ENCODE measurements around the gene POPDC2.

POPDC2 gene

GRCh38 chr3:119632829-119633228, 27.6 kb downstream of the POPDC2 start:
- TF ChIP-seq CTCF (IDR thresholded peaks at IDR 0.05; ENCODE audit: insufficient read depth, low read depth, low read length, missing control alignments), result no peak
- H3K4me3 ChIP-seq (ENCODE audit: low read depth, low read length), result no peak overlapping the region

GRCh38 chr3:119632216-119632615, 28.2 kb downstream of the POPDC2 start:
- no peak overlapping the region for H3K4me3 ChIP-seq (ENCODE audit: low read depth, low read length)
- no peak for TF ChIP-seq CTCF (IDR thresholded peaks at IDR 0.05; ENCODE audit: insufficient read depth, low read depth, low read length, missing control alignments)
- DNase-seq (ENCODE audit: low read depth), result no peak

More at GRCh38 chr3:119632829-119633228, 27.6 kb downstream of the POPDC2 start:
- no peak for DNase-seq (ENCODE audit: low read depth)

- no peak for DNase-seq (ENCODE audit: low read depth)
- no peak overlapping the region for H3K4me3 ChIP-seq (ENCODE audit: low read depth, low read length)
- TF ChIP-seq CTCF (IDR thresholded peaks at IDR 0.05; ENCODE audit: insufficient read depth, low read depth, low read length, missing control alignments), result no peak
Measured at GRCh38 chr3:119631516-119631915, 28.9 kb downstream of the POPDC2 start.

GRCh38 chr3:119630880-119631329, 29.5 kb downstream of the POPDC2 start:
- no peak for DNase-seq (ENCODE audit: low read depth)
- TF ChIP-seq CTCF (IDR thresholded peaks at IDR 0.05; ENCODE audit: insufficient read depth, low read depth, low read length, missing control alignments), result no peak
- no peak overlapping the region for H3K4me3 ChIP-seq (ENCODE audit: low read depth, low read length)

GRCh38 chr3:119630128-119630879, 30.1 kb downstream of the POPDC2 start:
- H3K4me3 ChIP-seq (ENCODE audit: low read depth, low read length), result no peak overlapping the region
- DNase-seq (ENCODE audit: low read depth), result peak; percentile 20
- no peak for TF ChIP-seq CTCF (IDR thresholded peaks at IDR 0.05; ENCODE audit: insufficient read depth, low read depth, low read length, missing control alignments)

GRCh38 chr3:119628816-119629445, 31.5 kb downstream of the POPDC2 start:
- DNase-seq (ENCODE audit: low read depth), result peak; percentile 77
- TF ChIP-seq CTCF (IDR thresholded peaks at IDR 0.05; ENCODE audit: insufficient read depth, low read depth, low read length, missing control alignments), result no peak
- H3K4me3 ChIP-seq (ENCODE audit: low read depth, low read length), result peak overlapping the region; percentile 37
